ENCODE data around the gene DHX16. TPM values are rescaled to one million over a fixed set of nuclear protein-coding genes. Genes with fewer than 3 reads are reported as not detected.

The DHX16 gene
- total and polyA plus RNA-seq, 2 experiments from 2014 or later = 23.6 to 30.6 TPM

DNA sequence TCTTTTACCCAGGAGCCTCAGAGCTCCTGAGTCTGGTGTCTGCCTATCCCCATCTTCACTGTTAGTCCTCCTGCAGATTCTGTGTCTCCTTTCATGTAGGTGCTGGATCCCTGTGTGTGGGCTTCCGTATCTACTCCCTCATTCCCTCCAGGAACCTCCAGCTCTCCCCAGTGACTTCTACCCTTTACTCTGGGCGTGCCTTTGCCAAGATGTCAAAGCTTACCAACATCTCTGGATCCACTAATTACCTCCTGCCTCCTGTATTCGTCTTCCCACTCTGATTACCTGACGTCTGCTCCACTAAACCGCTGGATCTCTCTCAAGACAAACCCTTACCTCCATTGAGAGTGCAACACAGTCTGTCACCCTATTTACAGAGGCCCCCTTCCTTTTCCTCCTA lies 28.0 kb downstream of the DHX16 start:
- H3K27ac ChIP-seq = no peak overlapping the region
- H3K27me3 ChIP-seq (replicated peaks; ENCODE audit: insufficient read depth) = no peaks in the 10 kb centered on the region
- H3K9me2 ChIP-seq (ENCODE audit: insufficient read depth) = no peaks in the 10 kb centered on the region
- H3K4me2 ChIP-seq (ENCODE audit: unreplicated experiment) = no peak overlapping the region
- peaks cover 4% of the 10 kb centered on the region; the same call in 1 of the 2 replicates for H3F3A ChIP-seq (ENCODE audit: insufficient read depth)
- no peaks in the 10 kb centered on the region for H4K20me1 ChIP-seq (ENCODE audit: insufficient read depth)
- in situ Hi-C loops (cut with MboI) = no loop called here
- 83 to 85% methylated on average over 5 of the region's 5 CpGs for WGBS, 2 experiments (ENCODE audit: low coverage in 1 of 2, low lambda C conversion rate in 2 of 2, missing lambda C conversion rate in 2 of 2)
- 0 out of 2 replicates have a peak, but pooled peaks cover 4% of the 10 kb centered on the region for H3K4me1 ChIP-seq (ENCODE audit: insufficient read depth)
- H2AFZ ChIP-seq = no peak overlapping the region
- H3K9ac ChIP-seq = no peak overlapping the region; the same call in 1 of the 2 replicates
- no peak overlapping the region for H3K4me3 ChIP-seq
- DNase-seq = no peak
- no peaks in the 10 kb centered on the region; the same call in 1 of the 2 replicates for H3K36me3 ChIP-seq (ENCODE audit: low read depth)
- no peaks in the 10 kb centered on the region for H3K9me3 ChIP-seq (ENCODE audit: low read depth)
- H3K79me2 ChIP-seq (ENCODE audit: insufficient read depth) = peaks cover 42% of the 10 kb centered on the region
- TF ChIP-seq EZH2phosphoT487 (IDR thresholded peaks at IDR 0.05; ENCODE audit: insufficient read depth, low read depth) (no peak), EZH2 (IDR thresholded peaks at IDR 0.05; ENCODE audit: insufficient read depth, poor library complexity, severe bottlenecking) (no peak)

DNA sequence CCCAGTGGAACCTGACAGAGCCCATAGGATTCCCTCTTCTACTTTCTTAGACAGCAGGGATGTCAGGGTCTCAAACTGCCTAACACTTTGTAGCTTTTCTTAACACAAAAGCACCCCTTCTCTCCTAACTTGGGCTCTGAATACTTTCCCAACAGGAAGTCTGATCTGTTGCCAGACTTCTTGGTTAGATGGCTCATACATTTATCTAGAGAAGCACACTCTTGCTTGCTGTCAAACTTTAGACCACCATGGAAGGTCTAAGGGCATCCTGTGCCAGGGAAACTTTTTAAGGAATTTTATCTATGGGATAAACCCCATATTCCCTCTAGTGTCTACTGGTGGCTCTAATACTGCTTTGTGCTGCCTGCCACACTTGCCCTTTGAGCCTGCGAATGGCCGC lies 29.1 kb downstream of the DHX16 start:
- TF ChIP-seq EZH2 (IDR thresholded peaks at IDR 0.05; ENCODE audit: insufficient read depth, poor library complexity, severe bottlenecking) (no peak), EZH2phosphoT487 (IDR thresholded peaks at IDR 0.05; ENCODE audit: insufficient read depth, low read depth) (no peak)
- 0 out of 2 replicates have a peak, but pooled peaks cover 4% of the 10 kb centered on the region for H3K4me1 ChIP-seq (ENCODE audit: insufficient read depth)
- in situ Hi-C loops (cut with MboI) = no loop called here
- 100% methylated on average over 2 of the region's 2 CpGs for WGBS, 2 experiments (ENCODE audit: low coverage in 1 of 2, low lambda C conversion rate in 2 of 2, missing lambda C conversion rate in 2 of 2)
- no peaks in the 10 kb centered on the region for H4K20me1 ChIP-seq (ENCODE audit: insufficient read depth)
- peaks cover 31% of the 10 kb centered on the region for H3K79me2 ChIP-seq (ENCODE audit: insufficient read depth)
- no peak overlapping the region for H3K4me2 ChIP-seq (ENCODE audit: unreplicated experiment)
- H2AFZ ChIP-seq = no peak overlapping the region
- no peaks in the 10 kb centered on the region for H3K9me3 ChIP-seq (ENCODE audit: low read depth)
- no peaks in the 10 kb centered on the region; the same call in 1 of the 2 replicates for H3K36me3 ChIP-seq (ENCODE audit: low read depth)
- DNase-seq = peak; percentile 3
- no peak overlapping the region for H3K4me3 ChIP-seq
- peaks cover 4% of the 10 kb centered on the region; the same call in 1 of the 2 replicates for H3F3A ChIP-seq (ENCODE audit: insufficient read depth)
- no peak overlapping the region for H3K27ac ChIP-seq
- no peak overlapping the region for H3K9ac ChIP-seq
- H3K9me2 ChIP-seq (ENCODE audit: insufficient read depth) = no peaks in the 10 kb centered on the region
- H3K27me3 ChIP-seq (replicated peaks; ENCODE audit: insufficient read depth) = no peaks in the 10 kb centered on the region

DNA sequence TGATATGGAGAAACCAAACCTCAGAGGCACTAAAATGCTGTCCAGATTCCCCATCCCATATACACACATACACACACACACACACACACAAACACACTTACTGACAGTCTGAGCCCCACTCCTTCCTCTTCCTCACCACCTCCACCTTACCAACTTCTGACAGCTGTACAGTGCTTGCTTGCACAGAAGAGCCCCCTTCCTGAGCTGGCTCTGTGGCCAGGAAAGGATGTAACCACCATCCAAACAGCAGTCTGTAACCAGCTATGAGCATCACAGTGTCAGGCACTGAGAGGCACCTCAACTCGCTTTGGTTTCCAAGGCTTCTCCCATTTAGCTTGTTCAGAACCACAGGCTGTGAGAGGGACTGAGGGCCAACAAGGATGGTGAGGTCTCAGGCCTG lies 31.8 kb downstream of the DHX16 start:
- H3K4me2 ChIP-seq (ENCODE audit: unreplicated experiment) = no peak overlapping the region
- TF ChIP-seq EZH2 (IDR thresholded peaks at IDR 0.05; ENCODE audit: insufficient read depth, poor library complexity, severe bottlenecking) = no peak
- no peak for TF ChIP-seq EZH2phosphoT487 (IDR thresholded peaks at IDR 0.05; ENCODE audit: insufficient read depth, low read depth)
- no peaks in the 10 kb centered on the region; the same call in 1 of the 2 replicates for H3K36me3 ChIP-seq (ENCODE audit: low read depth)
- no peaks in the 10 kb centered on the region for H3K4me1 ChIP-seq (ENCODE audit: insufficient read depth)
- WGBS, 2 experiments (ENCODE audit: low coverage in 1 of 2, low lambda C conversion rate in 2 of 2, missing lambda C conversion rate in 2 of 2) = 89 to 100% methylated on average over 1 of the region's 1 CpG
- DNase-seq = no peak
- H3K9me3 ChIP-seq (ENCODE audit: low read depth) = no peaks in the 10 kb centered on the region
- H3K9ac ChIP-seq = no peak overlapping the region
- H3K9me2 ChIP-seq (ENCODE audit: insufficient read depth) = no peaks in the 10 kb centered on the region
- H4K20me1 ChIP-seq (ENCODE audit: insufficient read depth) = no peaks in the 10 kb centered on the region
- in situ Hi-C loops (cut with MboI) = no loop called here
- H3F3A ChIP-seq (ENCODE audit: insufficient read depth) = no peaks in the 10 kb centered on the region
- no peaks in the 10 kb centered on the region for H3K27me3 ChIP-seq (replicated peaks; ENCODE audit: insufficient read depth)
- peaks cover 9% of the 10 kb centered on the region for H3K79me2 ChIP-seq (ENCODE audit: insufficient read depth)
- no peak overlapping the region for H3K4me3 ChIP-seq
- H3K27ac ChIP-seq = no peak overlapping the region
- H2AFZ ChIP-seq = no peak overlapping the region

DNA sequence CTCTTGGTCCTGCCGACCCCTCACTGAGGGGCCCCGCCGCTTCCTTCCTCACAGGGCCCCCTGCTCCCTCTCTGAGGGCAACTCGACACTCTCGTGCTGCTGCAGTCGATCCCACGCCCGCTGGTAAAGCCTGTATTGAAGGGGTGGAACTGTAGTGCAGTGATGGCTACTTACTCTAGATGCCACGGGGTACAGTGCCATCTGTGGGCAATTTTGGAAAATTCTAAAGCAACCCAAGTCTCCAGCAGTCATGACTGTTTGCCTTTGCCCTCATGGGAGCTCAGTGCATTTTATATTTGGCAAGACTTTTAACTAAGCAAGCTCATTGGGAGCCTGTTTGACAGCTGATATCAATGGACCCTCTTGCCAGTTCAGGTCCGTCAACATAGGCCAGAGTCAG lies 32.3 kb downstream of the DHX16 start:
- in situ Hi-C loops (cut with MboI) = no loop called here

More for the DNA sequence above, 32.3 kb downstream of the DHX16 start:
- H3K27me3 ChIP-seq (replicated peaks; ENCODE audit: insufficient read depth) = no peaks in the 10 kb centered on the region
- WGBS, 2 experiments (ENCODE audit: low coverage in 1 of 2, low lambda C conversion rate in 2 of 2, missing lambda C conversion rate in 2 of 2) = 83 to 87% methylated on average over 9 to 10 of the region's 10 CpGs
- H3K36me3 ChIP-seq (ENCODE audit: low read depth) = no peaks in the 10 kb centered on the region; the same call in 1 of the 2 replicates
- TF ChIP-seq EZH2phosphoT487 (IDR thresholded peaks at IDR 0.05; ENCODE audit: insufficient read depth, low read depth) (no peak), EZH2 (IDR thresholded peaks at IDR 0.05; ENCODE audit: insufficient read depth, poor library complexity, severe bottlenecking) (no peak)
- peaks cover 3% of the 10 kb centered on the region; the same call in 1 of the 2 replicates for H3K79me2 ChIP-seq (ENCODE audit: insufficient read depth)
- no peak overlapping the region for H3K27ac ChIP-seq
- no peak for DNase-seq
- no peak overlapping the region for H3K9ac ChIP-seq
- no peak overlapping the region for H3K4me2 ChIP-seq (ENCODE audit: unreplicated experiment)
- no peak overlapping the region for H3K4me3 ChIP-seq
- H3K9me3 ChIP-seq (ENCODE audit: low read depth) = no peaks in the 10 kb centered on the region
- no peaks in the 10 kb centered on the region for H3K9me2 ChIP-seq (ENCODE audit: insufficient read depth)
- H3K4me1 ChIP-seq (ENCODE audit: insufficient read depth) = no peaks in the 10 kb centered on the region
- H4K20me1 ChIP-seq (ENCODE audit: insufficient read depth) = no peaks in the 10 kb centered on the region
- H2AFZ ChIP-seq = no peak overlapping the region
- H3F3A ChIP-seq (ENCODE audit: insufficient read depth) = no peaks in the 10 kb centered on the region
